ENCODE data around the gene PDPK1.

GRCh38 chr16:2507052-2507659 is 30.7 kb upstream of the PDPK1 start:
- TF ChIP-seq, protein P1, sequence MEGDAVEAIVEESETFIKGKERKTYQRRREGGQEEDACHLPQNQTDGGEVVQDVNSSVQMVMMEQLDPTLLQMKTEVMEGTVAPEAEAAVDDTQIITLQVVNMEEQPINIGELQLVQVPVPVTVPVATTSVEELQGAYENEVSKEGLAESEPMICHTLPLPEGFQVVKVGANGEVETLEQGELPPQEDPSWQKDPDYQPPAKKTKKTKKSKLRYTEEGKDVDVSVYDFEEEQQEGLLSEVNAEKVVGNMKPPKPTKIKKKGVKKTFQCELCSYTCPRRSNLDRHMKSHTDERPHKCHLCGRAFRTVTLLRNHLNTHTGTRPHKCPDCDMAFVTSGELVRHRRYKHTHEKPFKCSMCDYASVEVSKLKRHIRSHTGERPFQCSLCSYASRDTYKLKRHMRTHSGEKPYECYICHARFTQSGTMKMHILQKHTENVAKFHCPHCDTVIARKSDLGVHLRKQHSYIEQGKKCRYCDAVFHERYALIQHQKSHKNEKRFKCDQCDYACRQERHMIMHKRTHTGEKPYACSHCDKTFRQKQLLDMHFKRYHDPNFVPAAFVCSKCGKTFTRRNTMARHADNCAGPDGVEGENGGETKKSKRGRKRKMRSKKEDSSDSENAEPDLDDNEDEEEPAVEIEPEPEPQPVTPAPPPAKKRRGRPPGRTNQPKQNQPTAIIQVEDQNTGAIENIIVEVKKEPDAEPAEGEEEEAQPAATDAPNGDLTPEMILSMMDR (IDR thresholded peaks at IDR 0.05; ENCODE audit: low read depth, low read length): no peak
- no peak for TF ChIP-seq POLR2A (IDR thresholded peaks at IDR 0.05; ENCODE audit: extremely low read depth, insufficient read length)
- TF ChIP-seq, protein P2, sequence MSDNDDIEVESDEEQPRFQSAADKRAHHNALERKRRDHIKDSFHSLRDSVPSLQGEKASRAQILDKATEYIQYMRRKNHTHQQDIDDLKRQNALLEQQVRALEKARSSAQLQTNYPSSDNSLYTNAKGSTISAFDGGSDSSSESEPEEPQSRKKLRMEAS (IDR thresholded peaks at IDR 0.05; ENCODE audit: low read depth, low read length): no peak

All from NB4 (cell line).